ENCODE results near the gene AMBRA1. TPM values are rescaled to one million over a fixed set of nuclear protein-coding genes. Genes with fewer than 3 reads are reported as not detected.

Gene AMBRA1
- polyA plus RNA-seq, 1 donor from 2014 or later = 34.5 TPM

DNA sequence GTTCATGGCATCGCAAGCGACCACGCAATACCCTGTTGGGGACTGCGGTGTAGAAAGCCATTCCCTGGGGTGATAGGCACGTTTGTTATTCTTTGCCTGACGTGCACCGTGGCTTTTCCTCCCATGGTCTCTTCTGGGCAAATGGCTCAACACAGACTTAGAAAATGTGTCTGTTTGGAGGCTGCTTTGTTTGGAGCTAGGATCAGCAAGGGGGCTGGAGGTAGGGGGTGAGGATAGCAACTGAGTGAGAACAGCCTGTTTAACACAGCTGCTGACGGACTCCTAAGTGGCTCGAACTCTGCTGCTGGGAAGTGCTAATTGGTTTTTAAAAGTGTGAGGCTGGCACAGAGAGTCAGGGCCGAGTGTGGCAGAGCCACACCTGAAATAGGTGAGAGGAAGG is 186.2 kb downstream of the AMBRA1 start:
- Histone ChIP-seq H4K20me1 (ENCODE audit: insufficient read depth) (no peaks in the 10 kb centered on the region), H3K9ac (ENCODE audit: low read length) (no peak overlapping the region), H3K9me2 (ENCODE audit: insufficient read depth, low read length) (no peaks in the 10 kb centered on the region), H3K4me2 (ENCODE audit: low read length) (no peak overlapping the region), H2AFZ (ENCODE audit: low read depth, low read length) (no peak overlapping the region), H3K79me2 (replicated peaks; ENCODE audit: insufficient read depth, low read length) (no peaks in the 10 kb centered on the region), H3K27ac (ENCODE audit: low read length) (no peak overlapping the region), H3K9me3 (ENCODE audit: low read length) (no peaks in the 10 kb centered on the region), H3F3A (ENCODE audit: insufficient read depth, low read length, poor library complexity, severe bottlenecking) (no peaks in the 10 kb centered on the region), H3K4me3 (ENCODE audit: low read length) (no peak overlapping the region), H3K36me3 (ENCODE audit: insufficient read depth, low read length) (no peaks in the 10 kb centered on the region), H3K27me3 (ENCODE audit: insufficient read depth, low read depth, low read length) (no peaks in the 10 kb centered on the region)
- TF ChIP-seq POLR2AphosphoS5 (IDR thresholded peaks at IDR 0.05) (no peak), REST (IDR thresholded peaks at IDR 0.05; ENCODE audit: borderline replicate concordance) (no peak), SMC3 (conservative IDR thresholded peaks at IDR 0.05; ENCODE audit: poor library complexity) (no peak), EP300 (conservative IDR thresholded peaks at IDR 0.05; ENCODE audit: poor library complexity, severe bottlenecking) (no peak), MXI1 (conservative IDR thresholded peaks at IDR 0.05; ENCODE audit: poor library complexity, severe bottlenecking) (no peak), RAD21 (conservative IDR thresholded peaks at IDR 0.05) (no peak), EZH2 (IDR thresholded peaks at IDR 0.05; ENCODE audit: borderline replicate concordance, insufficient read depth, low read length, poor library complexity, severe bottlenecking) (no peak), TAF1 (IDR thresholded peaks at IDR 0.05; ENCODE audit: low read depth) (no peak)
- TF ChIP-seq, protein P1, sequence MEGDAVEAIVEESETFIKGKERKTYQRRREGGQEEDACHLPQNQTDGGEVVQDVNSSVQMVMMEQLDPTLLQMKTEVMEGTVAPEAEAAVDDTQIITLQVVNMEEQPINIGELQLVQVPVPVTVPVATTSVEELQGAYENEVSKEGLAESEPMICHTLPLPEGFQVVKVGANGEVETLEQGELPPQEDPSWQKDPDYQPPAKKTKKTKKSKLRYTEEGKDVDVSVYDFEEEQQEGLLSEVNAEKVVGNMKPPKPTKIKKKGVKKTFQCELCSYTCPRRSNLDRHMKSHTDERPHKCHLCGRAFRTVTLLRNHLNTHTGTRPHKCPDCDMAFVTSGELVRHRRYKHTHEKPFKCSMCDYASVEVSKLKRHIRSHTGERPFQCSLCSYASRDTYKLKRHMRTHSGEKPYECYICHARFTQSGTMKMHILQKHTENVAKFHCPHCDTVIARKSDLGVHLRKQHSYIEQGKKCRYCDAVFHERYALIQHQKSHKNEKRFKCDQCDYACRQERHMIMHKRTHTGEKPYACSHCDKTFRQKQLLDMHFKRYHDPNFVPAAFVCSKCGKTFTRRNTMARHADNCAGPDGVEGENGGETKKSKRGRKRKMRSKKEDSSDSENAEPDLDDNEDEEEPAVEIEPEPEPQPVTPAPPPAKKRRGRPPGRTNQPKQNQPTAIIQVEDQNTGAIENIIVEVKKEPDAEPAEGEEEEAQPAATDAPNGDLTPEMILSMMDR (IDR thresholded peaks at IDR 0.05; ENCODE audit: poor library complexity, severe bottlenecking) = no peak

GRCh38 chr11:46404476-46405017 is 189.3 kb downstream of the AMBRA1 start:
- H3K4me3 ChIP-seq (ENCODE audit: low read length) = no peak overlapping the region
- H3K4me2 ChIP-seq (ENCODE audit: low read length) = no peak overlapping the region
- no peaks in the 10 kb centered on the region for H3K36me3 ChIP-seq (ENCODE audit: insufficient read depth, low read length)
- H3K9me3 ChIP-seq (ENCODE audit: low read length) = no peaks in the 10 kb centered on the region
- no peaks in the 10 kb centered on the region for H3K79me2 ChIP-seq (replicated peaks; ENCODE audit: insufficient read depth, low read length)
- no peaks in the 10 kb centered on the region for H3K9me2 ChIP-seq (ENCODE audit: insufficient read depth, low read length)
- H2AFZ ChIP-seq (ENCODE audit: low read depth, low read length) = no peak overlapping the region
- no peaks in the 10 kb centered on the region for H3F3A ChIP-seq (ENCODE audit: insufficient read depth, low read length, poor library complexity, severe bottlenecking)
- no peak for TF ChIP-seq EP300 (conservative IDR thresholded peaks at IDR 0.05; ENCODE audit: poor library complexity, severe bottlenecking)
- TF ChIP-seq RAD21 (conservative IDR thresholded peaks at IDR 0.05) = no peak
- no peak for TF ChIP-seq SMC3 (conservative IDR thresholded peaks at IDR 0.05; ENCODE audit: poor library complexity)
- no peak overlapping the region for H3K27ac ChIP-seq (ENCODE audit: low read length)
- H3K9ac ChIP-seq (ENCODE audit: low read length) = no peak overlapping the region
- H3K27me3 ChIP-seq (ENCODE audit: insufficient read depth, low read depth, low read length) = no peaks in the 10 kb centered on the region
- no peaks in the 10 kb centered on the region for H4K20me1 ChIP-seq (ENCODE audit: insufficient read depth)

Measured in neural cell (in vitro differentiated cells).